ENCODE results near the gene BPTF. TPM values are rescaled to one million over a fixed set of nuclear protein-coding genes. Genes with fewer than 3 reads are reported as not detected.
A peak's percentile ranks its signal among the peaks of the same experiment; 100 is the strongest.
"Not testable (repeated sequence)": the region's sequence is repeated elsewhere in the genome, so short reads cannot be mapped to it uniquely, and the experiment has no call there.

Gene BPTF
- total RNA-seq, 5 donors from 2014 or later (not counting 1 experiment from before 2014, with no cell fraction given) = 155 to 173 (median 168) TPM

DNA sequence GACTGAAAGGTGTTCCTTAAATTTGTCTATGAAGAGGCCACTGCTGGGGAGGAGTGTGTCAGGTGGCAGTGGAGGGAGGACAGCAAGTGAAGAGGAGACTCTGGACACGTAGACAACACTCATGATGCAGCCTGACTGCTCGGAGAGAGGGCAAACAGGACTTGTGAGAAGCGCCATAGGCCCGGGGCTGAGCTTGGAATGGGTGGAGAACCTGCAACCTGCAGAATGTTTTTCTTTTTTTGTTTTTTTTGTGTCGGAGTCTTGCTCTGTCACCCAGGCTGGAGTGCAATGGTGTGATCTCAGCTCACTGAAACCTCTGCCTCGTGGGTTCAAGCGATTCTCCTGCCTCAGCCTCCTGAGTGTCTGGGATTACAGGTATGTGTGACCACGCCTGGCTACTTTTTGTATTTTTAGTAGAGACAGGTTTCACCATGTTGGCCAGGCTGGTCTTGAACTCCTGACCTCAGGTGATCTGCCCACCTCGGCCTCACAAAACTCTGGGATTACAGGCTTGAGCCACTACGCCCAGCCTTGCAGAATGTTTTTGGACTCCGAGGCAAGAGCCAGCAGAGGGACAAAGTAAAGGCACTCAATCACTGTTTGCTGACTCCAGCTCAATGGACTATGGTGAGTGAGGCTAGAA lies 189.9 kb downstream of the BPTF start:
- no peaks in the 10 kb centered on the region for H3K36me3 Mint-ChIP-seq
- peaks cover 14 to 27% (median 23%) of the 10 kb centered on the region in 3 donors for H3K4me1 Mint-ChIP-seq
- DNase-seq (no peak), ATAC-seq (replicated peaks in 1 of 4) (no peak)
- Histone ChIP-seq H3K9me3 (no peaks in the 10 kb centered on the region), H3K4me1 (ENCODE audit: control insufficient read depth in 1 of 2, extremely low read depth in 1 of 2, insufficient read depth in 2 of 2, low read length in 2 of 2) (peaks cover 0 to 10% of the 10 kb centered on the region in 2 experiments), H3K27ac (ENCODE audit: low read length) (no peak overlapping the region), H3K27me3 (replicated peaks in 1 of 2; ENCODE audit: control insufficient read depth in 2 of 2, extremely low read depth in 1 of 2, insufficient read depth in 2 of 2, low read length in 1 of 2) (peaks cover 0 to 4% of the 10 kb centered on the region in 2 experiments), H3K4me3 (ENCODE audit: control insufficient read depth in 1 of 2, extremely low read depth in 1 of 2, low read length in 1 of 2) (no peak overlapping the region), H3K36me3 (ENCODE audit: control insufficient read depth in 2 of 2, extremely low read depth in 1 of 2, insufficient read depth in 1 of 2, low read length in 1 of 2) (no peaks in the 10 kb centered on the region)
- ChIA-PET POLR2A (no interaction called here), CTCF (interaction anchor here (0.6 to 0.7 kb wide), 2 partner anchors 12 to 260 kb away, joined by 3 to 5 read pairs; no protein-coding TSS in a partner anchor)
- no peaks in the 10 kb centered on the region for H3K9me3 Mint-ChIP-seq
- H3K4me3 Mint-ChIP-seq = no peak overlapping the region
- H3K27ac Mint-ChIP-seq = peak overlapping the region in 1 of 2 donors; percentile 4
- WGBS (ENCODE audit: insufficient coverage) = 86% methylated on average over 10 of the region's 11 CpGs
- peaks cover 3% of the 10 kb centered on the region in 2 donors for H3K27me3 Mint-ChIP-seq

- H3K27me3 ChIP-seq (replicated peaks in 1 of 2; ENCODE audit: control insufficient read depth in 2 of 2, extremely low read depth in 1 of 2, insufficient read depth in 2 of 2, low read length in 1 of 2) = no peaks in the 10 kb centered on the region
- no peak overlapping the region for H3K4me3 ChIP-seq (ENCODE audit: control insufficient read depth in 1 of 2, extremely low read depth in 1 of 2, low read length in 1 of 2)
- H3K36me3 ChIP-seq (ENCODE audit: control insufficient read depth in 2 of 2, extremely low read depth in 1 of 2, insufficient read depth in 1 of 2, low read length in 1 of 2) = no peaks in the 10 kb centered on the region
- H3K27ac ChIP-seq (ENCODE audit: low read length) = no peak overlapping the region
- Mint-ChIP-seq H3K9me3 (peaks cover 0 to under 1% (median 0%) of the 10 kb centered on the region in 3 donors), H3K27ac (no peak overlapping the region), H3K4me3 (no peak overlapping the region), H3K36me3 (no peaks in the 10 kb centered on the region), H3K27me3 (peaks cover 3% of the 10 kb centered on the region in 2 donors), H3K4me1 (peaks cover 14 to 24% (median 23%) of the 10 kb centered on the region in 3 donors)
- ATAC-seq (replicated peaks in 1 of 4) = no peak
- DNase-seq = no peak
- WGBS (ENCODE audit: insufficient coverage) = no CpG with 5 or more reads among the region's 2 CpGs
- POLR2A ChIA-PET = no interaction called here
- CTCF ChIA-PET = no interaction called here
- H3K4me1 ChIP-seq (ENCODE audit: control insufficient read depth in 1 of 2, extremely low read depth in 1 of 2, insufficient read depth in 2 of 2, low read length in 2 of 2) = peaks cover 0 to 10% of the 10 kb centered on the region in 2 experiments
- no peaks in the 10 kb centered on the region for H3K9me3 ChIP-seq
Observed at GRCh38 chr17:68016838-68017237, 191.5 kb downstream of the BPTF start.

- H3K9me3 Mint-ChIP-seq; H3K36me3 Mint-ChIP-seq; H3K36me3 ChIP-seq (ENCODE audit: control insufficient read depth in 2 of 2, extremely low read depth in 1 of 2, insufficient read depth in 1 of 2, low read length in 1 of 2); H3K9me3 ChIP-seq; H3K27ac ChIP-seq (ENCODE audit: low read length); H3K4me3 Mint-ChIP-seq; ATAC-seq (replicated peaks in 1 of 4); H3K27me3 Mint-ChIP-seq; H3K4me3 ChIP-seq (ENCODE audit: control insufficient read depth in 1 of 2, extremely low read depth in 1 of 2, low read length in 1 of 2); DNase-seq; H3K27ac Mint-ChIP-seq; H3K4me1 ChIP-seq (ENCODE audit: control insufficient read depth in 1 of 2, extremely low read depth in 1 of 2, insufficient read depth in 2 of 2, low read length in 2 of 2); H3K27me3 ChIP-seq (replicated peaks in 1 of 2; ENCODE audit: control insufficient read depth in 2 of 2, extremely low read depth in 1 of 2, insufficient read depth in 2 of 2, low read length in 1 of 2): not testable (repeated sequence)
- CTCF ChIA-PET = interaction anchor here in 1 of 2 donors (1.0 kb wide), 1 partner anchor 9 kb away, joined by 4 read pairs; no protein-coding TSS in a partner anchor
- 100% methylated on average over 12 of the region's 21 CpGs for WGBS (ENCODE audit: insufficient coverage)
- POLR2A ChIA-PET = interaction anchor here in 1 of 2 donors (1.7 kb wide), 1 partner anchor 17 kb away, joined by 4 read pairs; the partner anchor contains the start of gene KPNA2
- H3K4me1 Mint-ChIP-seq = peaks cover 14 to 24% (median 23%) of the 10 kb centered on the region in 3 donors
Observed at GRCh38 chr17:68018493-68018892, 193.2 kb downstream of the BPTF start.

- peaks cover 3% of the 10 kb centered on the region in 2 donors for H3K27me3 Mint-ChIP-seq
- H3K4me1 Mint-ChIP-seq = peaks cover 14 to 24% (median 23%) of the 10 kb centered on the region in 3 donors
- H3K36me3 ChIP-seq (ENCODE audit: control insufficient read depth in 2 of 2, extremely low read depth in 1 of 2, insufficient read depth in 1 of 2, low read length in 1 of 2) = no peaks in the 10 kb centered on the region
- WGBS (ENCODE audit: insufficient coverage) = no CpG with 5 or more reads among the region's 9 CpGs
- H3K9me3 Mint-ChIP-seq = peaks cover 0 to 2% (median 0%) of the 10 kb centered on the region in 3 donors
- no peaks in the 10 kb centered on the region for H3K36me3 Mint-ChIP-seq
- ATAC-seq (replicated peaks in 1 of 4) (no peak), DNase-seq (no peak)
- peak overlapping the region; percentile 82 to 93 (median 85) for H3K4me3 Mint-ChIP-seq
- POLR2A ChIA-PET = interaction anchor here in 1 of 2 donors (0.6 to 1.7 kb wide), 3 partner anchors 16 to 1419 kb away, joined by 3 to 4 read pairs (median 3); partner anchors contain the start of gene KPNA2
- H3K27ac Mint-ChIP-seq = peak overlapping the region in 1 of 2 donors; percentile 96
- H3K4me1 ChIP-seq (ENCODE audit: control insufficient read depth in 1 of 2, extremely low read depth in 1 of 2, insufficient read depth in 2 of 2, low read length in 2 of 2) = peaks cover 0 to 10% of the 10 kb centered on the region in 2 experiments
- CTCF ChIA-PET = interaction anchor here (0.5 to 1.5 kb wide), 4 partner anchors 10 to 182 kb away, joined by 3 to 4 read pairs (median 4); no protein-coding TSS in a partner anchor
- no peaks in the 10 kb centered on the region for H3K27me3 ChIP-seq (replicated peaks in 1 of 2; ENCODE audit: control insufficient read depth in 2 of 2, extremely low read depth in 1 of 2, insufficient read depth in 2 of 2, low read length in 1 of 2)
- peak overlapping the region; percentile 7 for H3K27ac ChIP-seq (ENCODE audit: low read length)
- H3K4me3 ChIP-seq (ENCODE audit: control insufficient read depth in 1 of 2, extremely low read depth in 1 of 2, low read length in 1 of 2) = peak overlapping the region in 1 of 2 donors; percentile 67
- H3K9me3 ChIP-seq = no peaks in the 10 kb centered on the region
Observed at GRCh38 chr17:68019336-68019674, 194.0 kb downstream of the BPTF start.

GRCh38 chr17:68019675-68020408 lies 194.5 kb downstream of the BPTF start:
- Histone ChIP-seq H3K27ac (ENCODE audit: low read length) (peak overlapping the region; percentile 59), H3K9me3 (no peaks in the 10 kb centered on the region), H3K36me3 (ENCODE audit: control insufficient read depth in 2 of 2, extremely low read depth in 1 of 2, insufficient read depth in 1 of 2, low read length in 1 of 2) (no peaks in the 10 kb centered on the region), H3K27me3 (replicated peaks in 1 of 2; ENCODE audit: control insufficient read depth in 2 of 2, extremely low read depth in 1 of 2, insufficient read depth in 2 of 2, low read length in 1 of 2) (no peaks in the 10 kb centered on the region), H3K4me3 (ENCODE audit: control insufficient read depth in 1 of 2, extremely low read depth in 1 of 2, low read length in 1 of 2) (peak overlapping the region; percentile 67 to 71), H3K4me1 (ENCODE audit: control insufficient read depth in 1 of 2, extremely low read depth in 1 of 2, insufficient read depth in 2 of 2, low read length in 2 of 2) (peaks cover 0 to 10% of the 10 kb centered on the region in 2 experiments)
- POLR2A ChIA-PET = interaction anchor here (0.6 to 1.7 kb wide), 5 partner anchors 15 to 1419 kb away, joined by 3 to 17 read pairs (median 3); partner anchors contain the start of gene KPNA2 (in 1 of the 2)
- Mint-ChIP-seq H3K27ac (peak overlapping the region; percentile 91 to 96), H3K9me3 (peaks cover 0 to 2% (median 0%) of the 10 kb centered on the region in 3 donors), H3K4me3 (peak overlapping the region; percentile 82 to 93 (median 85)), H3K4me1 (peaks cover 14 to 24% (median 23%) of the 10 kb centered on the region in 3 donors), H3K27me3 (peaks cover 3% of the 10 kb centered on the region in 2 donors), H3K36me3 (no peaks in the 10 kb centered on the region)
- CTCF ChIA-PET = interaction anchor here (0.5 to 1.5 kb wide), 5 partner anchors 11 to 182 kb away, joined by 3 to 4 read pairs (median 3); no protein-coding TSS in a partner anchor
- under 1% methylated on average over 50 of the region's 51 CpGs for WGBS (ENCODE audit: insufficient coverage)
- peak; percentile 86 to 99 (median 94) for DNase-seq
- peak; percentile 90 to 93 (median 93) for ATAC-seq (replicated peaks in 1 of 4)

DNA sequence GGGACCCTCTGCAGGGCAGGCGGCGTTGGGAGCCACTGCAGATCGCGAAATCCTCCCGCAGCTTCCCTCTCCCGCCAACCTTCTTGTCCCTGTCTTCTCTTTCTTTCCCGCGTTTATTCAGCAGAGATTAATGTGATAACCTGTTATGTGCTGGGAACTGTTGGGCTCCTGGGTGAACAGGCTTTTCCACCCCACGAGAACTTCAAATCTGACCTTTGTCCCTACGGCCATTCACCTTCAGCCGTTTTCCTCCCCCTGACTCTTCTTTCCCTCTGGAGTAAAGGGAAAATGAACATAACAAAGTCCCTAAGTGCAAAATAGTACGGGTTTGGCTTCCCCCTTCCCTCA lies 195.1 kb downstream of the BPTF start:
- Histone ChIP-seq H3K9me3 (no peaks in the 10 kb centered on the region), H3K27me3 (replicated peaks in 1 of 2; ENCODE audit: control insufficient read depth in 2 of 2, extremely low read depth in 1 of 2, insufficient read depth in 2 of 2, low read length in 1 of 2) (no peaks in the 10 kb centered on the region), H3K4me1 (ENCODE audit: control insufficient read depth in 1 of 2, extremely low read depth in 1 of 2, insufficient read depth in 2 of 2, low read length in 2 of 2) (peaks cover 0 to 10% of the 10 kb centered on the region in 2 experiments), H3K4me3 (ENCODE audit: control insufficient read depth in 1 of 2, extremely low read depth in 1 of 2, low read length in 1 of 2) (peak overlapping the region; percentile 67 to 71), H3K27ac (ENCODE audit: low read length) (peak overlapping the region; percentile 59), H3K36me3 (ENCODE audit: control insufficient read depth in 2 of 2, extremely low read depth in 1 of 2, insufficient read depth in 1 of 2, low read length in 1 of 2) (no peaks in the 10 kb centered on the region)
- Mint-ChIP-seq H3K4me3 (peak overlapping the region; percentile 82 to 93 (median 85)), H3K9me3 (peaks cover 0 to 2% (median 0%) of the 10 kb centered on the region in 3 donors), H3K36me3 (no peaks in the 10 kb centered on the region), H3K4me1 (peaks cover 14 to 24% (median 23%) of the 10 kb centered on the region in 3 donors), H3K27ac (peak overlapping the region; percentile 76 to 96), H3K27me3 (peaks cover 3% of the 10 kb centered on the region in 2 donors)
- CTCF ChIA-PET = interaction anchor here (0.9 to 1.5 kb wide), 2 partner anchors 21 to 57 kb away, joined by 3 to 4 read pairs; no protein-coding TSS in a partner anchor
- ATAC-seq (replicated peaks in 1 of 4) = no peak
- POLR2A ChIA-PET = interaction anchor here (0.7 to 1.7 kb wide), 3 partner anchors 15 to 435 kb away, joined by 3 to 17 read pairs (median 4); partner anchors contain the start of gene KPNA2 (in 1 of the 2)
- DNase-seq = peak in 1 of 35 experiments; percentile 19
- WGBS (ENCODE audit: insufficient coverage) = no CpG with 5 or more reads among the region's 12 CpGs
